Peyer's patch (tissue), 4 donors: Measurements from ENCODE around the gene MRTFB.

Experiments used
- POLR2A ChIP-seq, 2 donors: fragments of 450-650 bp; IDR thresholded peaks; one replicate each; pipeline ENCODE4 v1.5.1; 2017; ENCODE audit warnings: antibody characterized with exemption in 2 of 2, mild to moderate bottlenecking in 2 of 2, moderate library complexity in 2 of 2
- TF ChIP-seq, protein P1 (sequence below), 6 experiments: fragments of 450-650 bp in 4 of 6; fragments of 200-600 bp in 2 of 6; sonication (generic) in 1 of 6; IDR thresholded peaks; one replicate each; pipeline ENCODE4 v1.5.1; 2017 to 2019; ENCODE audit warnings: antibody characterized with exemption in 6 of 6, mild to moderate bottlenecking in 3 of 6, moderate library complexity in 1 of 6

DNA sequence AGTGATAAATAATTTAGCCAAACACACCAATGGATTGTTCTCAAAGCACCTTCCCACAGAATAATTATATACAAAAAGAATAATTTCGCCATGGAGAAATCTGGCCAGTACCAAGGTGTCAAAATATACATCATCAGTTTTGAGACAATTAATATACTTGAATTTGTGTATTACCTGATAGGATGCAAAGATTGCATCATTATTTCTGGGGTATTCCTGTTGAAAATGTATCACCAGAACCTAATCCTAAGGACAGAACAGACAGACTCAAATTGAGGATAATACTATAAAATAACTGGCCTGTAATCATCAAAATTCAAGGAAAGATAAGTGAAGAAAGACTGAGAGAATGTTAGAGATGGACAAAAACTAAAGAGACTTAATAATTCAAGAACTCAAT, 111.9 kb downstream of the MRTFB start:
- TF ChIP-seq, protein P1, sequence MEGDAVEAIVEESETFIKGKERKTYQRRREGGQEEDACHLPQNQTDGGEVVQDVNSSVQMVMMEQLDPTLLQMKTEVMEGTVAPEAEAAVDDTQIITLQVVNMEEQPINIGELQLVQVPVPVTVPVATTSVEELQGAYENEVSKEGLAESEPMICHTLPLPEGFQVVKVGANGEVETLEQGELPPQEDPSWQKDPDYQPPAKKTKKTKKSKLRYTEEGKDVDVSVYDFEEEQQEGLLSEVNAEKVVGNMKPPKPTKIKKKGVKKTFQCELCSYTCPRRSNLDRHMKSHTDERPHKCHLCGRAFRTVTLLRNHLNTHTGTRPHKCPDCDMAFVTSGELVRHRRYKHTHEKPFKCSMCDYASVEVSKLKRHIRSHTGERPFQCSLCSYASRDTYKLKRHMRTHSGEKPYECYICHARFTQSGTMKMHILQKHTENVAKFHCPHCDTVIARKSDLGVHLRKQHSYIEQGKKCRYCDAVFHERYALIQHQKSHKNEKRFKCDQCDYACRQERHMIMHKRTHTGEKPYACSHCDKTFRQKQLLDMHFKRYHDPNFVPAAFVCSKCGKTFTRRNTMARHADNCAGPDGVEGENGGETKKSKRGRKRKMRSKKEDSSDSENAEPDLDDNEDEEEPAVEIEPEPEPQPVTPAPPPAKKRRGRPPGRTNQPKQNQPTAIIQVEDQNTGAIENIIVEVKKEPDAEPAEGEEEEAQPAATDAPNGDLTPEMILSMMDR (IDR thresholded peaks at IDR 0.05) = no peak
- TF ChIP-seq POLR2A (IDR thresholded peaks at IDR 0.05) = no peak
